Nephron progenitor cell (in vitro differentiated cells): ENCODE measurements around the gene ICA1.

Source experiments
- DNase-seq: peaks from one replicate; pipeline ENCODE4 v3.0.0; 2021
- H3K27ac Mint-ChIP-seq: 2 replicates; pipeline ENCODE4 v1.8.0; 2021; ENCODE audit warnings: mild to moderate bottlenecking, moderate library complexity, mixed read lengths
- H3K27me3 Mint-ChIP-seq: 2 replicates; pipeline ENCODE4 v1.8.0; 2021; ENCODE audit warnings: mild to moderate bottlenecking, low read depth, mixed read lengths; ENCODE audit not compliant: poor library complexity
- H3K36me3 Mint-ChIP-seq: 2 replicates; pipeline ENCODE4 v1.8.0; 2021; ENCODE audit warnings: low read depth, mixed read lengths
- H3K4me1 Mint-ChIP-seq: 2 replicates; pipeline ENCODE4 v1.8.0; 2021; ENCODE audit warnings: mixed read lengths
- H3K4me3 Mint-ChIP-seq: 2 replicates; pipeline ENCODE4 v1.8.0; 2021; ENCODE audit warnings: mild to moderate bottlenecking, moderate library complexity, mixed read lengths
- H3K9me3 Mint-ChIP-seq: 2 replicates; pipeline ENCODE4 v1.8.0; 2021; ENCODE audit warnings: mild to moderate bottlenecking, moderate library complexity, mixed read lengths
- CTCF ChIP-seq: fragments of 200-600 bp; sonication (generic); IDR thresholded peaks from 2 replicates; pipeline ENCODE4 v1.5.0; 2021; ENCODE audit warnings: antibody characterized with exemption

ICA1 gene

GRCh38 chr7:8236780-8237407, 25.1 kb downstream of the ICA1 start:
- no peaks in the 10 kb centered on the region for H3K36me3 Mint-ChIP-seq
- no peaks in the 10 kb centered on the region for H3K4me1 Mint-ChIP-seq
- H3K27ac Mint-ChIP-seq, result no peak overlapping the region
- no peaks in the 10 kb centered on the region for H3K27me3 Mint-ChIP-seq
- H3K9me3 Mint-ChIP-seq, result peaks cover 24% of the 10 kb centered on the region
- no peak overlapping the region for H3K4me3 Mint-ChIP-seq
- DNase-seq, result no peak
- no peak for TF ChIP-seq CTCF

GRCh38 chr7:8232999-8233847, 28.7 kb downstream of the ICA1 start:
- Mint-ChIP-seq H3K4me1 (no peaks in the 10 kb centered on the region), H3K4me3 (no peak overlapping the region), H3K27ac (no peak overlapping the region), H3K27me3 (no peaks in the 10 kb centered on the region), H3K36me3 (no peaks in the 10 kb centered on the region), H3K9me3 (no peaks in the 10 kb centered on the region)
- TF ChIP-seq CTCF, result no peak
- DNase-seq, result no peak

DNA sequence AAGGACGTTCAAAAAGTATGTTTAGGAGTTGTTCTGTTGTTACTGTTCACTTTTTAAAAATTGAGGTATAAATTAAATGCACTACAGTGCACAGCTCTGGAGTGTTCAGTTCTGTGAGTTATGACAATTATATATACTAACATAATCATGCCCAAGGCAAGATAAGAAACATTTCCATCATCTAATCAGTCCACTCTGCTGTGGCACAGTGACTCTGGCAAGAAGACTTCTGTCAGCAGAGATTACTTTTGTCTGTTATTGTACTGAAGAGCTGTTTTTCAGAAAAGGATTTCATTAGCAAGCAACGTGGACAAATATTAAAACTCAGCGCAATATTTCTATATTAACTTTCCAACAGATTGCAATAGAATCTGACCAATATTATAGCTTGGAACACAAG, 32.0 kb downstream of the ICA1 start:
- H3K36me3 Mint-ChIP-seq, result no peaks in the 10 kb centered on the region
- H3K4me1 Mint-ChIP-seq, result no peaks in the 10 kb centered on the region

DNA sequence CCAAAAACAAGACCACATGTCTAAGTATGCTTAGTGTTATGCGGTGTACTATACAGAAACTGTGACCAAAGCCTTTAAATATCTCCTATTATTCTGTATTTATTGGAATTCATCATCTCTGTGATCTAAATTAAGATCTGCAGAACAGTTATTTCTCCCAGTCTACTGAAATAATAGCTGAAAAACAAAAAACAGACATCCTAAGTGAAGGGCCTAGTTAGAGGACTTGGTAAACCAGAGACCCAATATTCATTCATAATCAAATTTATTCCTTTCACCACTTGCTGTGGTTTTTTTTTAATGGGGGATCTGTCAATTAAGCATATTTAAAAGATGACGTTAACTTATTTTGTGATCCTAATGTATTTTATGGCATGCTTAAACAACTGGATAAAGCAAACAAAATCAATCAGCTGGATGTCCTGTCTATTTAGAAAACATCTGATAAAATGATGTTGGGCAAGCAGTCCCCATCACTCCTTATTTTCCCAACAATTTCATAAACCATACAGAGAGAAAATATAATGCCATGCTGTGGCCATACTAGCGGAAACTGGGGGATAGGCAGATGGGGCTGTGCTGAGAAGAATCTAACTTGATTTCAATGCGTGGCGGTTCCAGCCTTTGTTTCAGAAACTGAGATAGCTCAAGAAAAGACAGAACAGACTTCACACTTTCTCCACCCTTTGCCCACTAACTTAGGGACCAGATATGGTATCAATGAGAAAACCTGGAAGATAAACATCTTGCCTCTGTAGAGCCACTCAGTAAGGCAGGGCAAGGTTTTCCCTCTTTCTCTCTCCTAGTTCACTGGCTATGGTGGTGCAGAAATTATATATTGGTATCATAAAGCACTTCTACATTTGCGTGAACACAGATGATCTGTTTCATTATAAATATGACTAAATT, 32.9 kb downstream of the ICA1 start:
- H3K4me3 Mint-ChIP-seq, result no peak overlapping the region
- DNase-seq, result no peak
- TF ChIP-seq CTCF, result no peak
- no peak overlapping the region for H3K27ac Mint-ChIP-seq
- no peaks in the 10 kb centered on the region for H3K4me1 Mint-ChIP-seq
- no peaks in the 10 kb centered on the region for H3K27me3 Mint-ChIP-seq
- no peaks in the 10 kb centered on the region for H3K36me3 Mint-ChIP-seq
- H3K9me3 Mint-ChIP-seq, result no peaks in the 10 kb centered on the region

More for the DNA sequence above, 32.0 kb downstream of the ICA1 start:
- DNase-seq, result no peak
- TF ChIP-seq CTCF, result no peak
- H3K27ac Mint-ChIP-seq, result no peak overlapping the region
- H3K27me3 Mint-ChIP-seq, result no peaks in the 10 kb centered on the region
- no peak overlapping the region for H3K4me3 Mint-ChIP-seq
- H3K9me3 Mint-ChIP-seq, result no peaks in the 10 kb centered on the region

DNA sequence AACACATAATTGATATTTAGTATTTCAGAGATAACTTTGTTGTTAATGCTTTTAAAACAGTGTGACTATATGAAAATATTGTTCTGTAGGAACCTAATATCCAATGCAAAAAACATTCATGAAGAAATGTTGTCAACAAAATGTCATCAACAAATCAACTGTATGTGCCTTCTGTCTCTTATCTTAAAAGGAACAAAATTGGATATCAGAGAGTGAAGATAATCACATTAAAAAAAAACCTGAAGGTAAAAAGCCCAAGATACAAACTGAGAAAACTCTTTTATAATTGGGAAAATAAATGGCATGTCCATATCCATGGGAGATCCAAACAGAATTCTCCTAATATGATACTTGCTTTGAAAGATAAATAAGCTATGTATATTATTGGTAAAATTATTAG, 33.9 kb downstream of the ICA1 start:
- Mint-ChIP-seq H3K36me3 (no peaks in the 10 kb centered on the region), H3K27me3 (no peaks in the 10 kb centered on the region), H3K27ac (no peak overlapping the region), H3K9me3 (no peaks in the 10 kb centered on the region), H3K4me3 (no peak overlapping the region), H3K4me1 (no peaks in the 10 kb centered on the region)
- TF ChIP-seq CTCF, result no peak
- no peak for DNase-seq
